T-helper 2 cell treated with Interferon-gamma antibody and Interleukin-4, amounts not matched to agents 5 μg/mL and 100 μg/mL, for 36 hours (primary cell): ENCODE results near the gene IDE.
"Not testable (repeated sequence)": the region's sequence is repeated elsewhere in the genome, so short reads cannot be mapped to it uniquely, and the experiment has no call there.

ENCODE experiments used
- DNase-seq: peaks from one replicate; pipeline ENCODE4 v3.0.0; 2021; ENCODE audit warnings: low spot score
- H3K27ac Mint-ChIP-seq: one replicate; pipeline ENCODE4 v1.8.0; 2021; ENCODE audit warnings: mild to moderate bottlenecking, mixed read lengths
- H3K27me3 Mint-ChIP-seq: one replicate; pipeline ENCODE4 v1.8.0; 2021; ENCODE audit warnings: low read depth, mixed read lengths
- H3K36me3 Mint-ChIP-seq: one replicate; pipeline ENCODE4 v1.8.0; 2021; ENCODE audit warnings: low read depth, mixed read lengths
- H3K4me1 Mint-ChIP-seq: one replicate; pipeline ENCODE4 v1.8.0; 2021; ENCODE audit warnings: low read depth, mixed read lengths
- H3K4me3 Mint-ChIP-seq: one replicate; pipeline ENCODE4 v1.8.0; 2022; ENCODE audit warnings: mild to moderate bottlenecking, moderate library complexity, mixed read lengths
- H3K9me3 Mint-ChIP-seq: one replicate; pipeline ENCODE4 v1.8.0; 2021; ENCODE audit warnings: mixed read lengths

Gene IDE

GRCh38 chr10:92573798-92574547, at the start of gene IDE:
Gene IDE (minus strand): TSS chr10:92574093. CDS start chr10:92574019, 74 bp downstream.
- peaks cover 22% of the 10 kb centered on the region for H3K4me1 Mint-ChIP-seq
- peaks cover 3% of the 10 kb centered on the region for H3K27me3 Mint-ChIP-seq
- H3K36me3 Mint-ChIP-seq, result peaks cover 9% of the 10 kb centered on the region
- H3K9me3 Mint-ChIP-seq, result no peaks in the 10 kb centered on the region
- peak; percentile 85 for DNase-seq
- peak within 1 kb of the TSS; percentile 88 for H3K4me3 Mint-ChIP-seq
- peak within 1 kb of the TSS; percentile 84 for H3K27ac Mint-ChIP-seq

DNA sequence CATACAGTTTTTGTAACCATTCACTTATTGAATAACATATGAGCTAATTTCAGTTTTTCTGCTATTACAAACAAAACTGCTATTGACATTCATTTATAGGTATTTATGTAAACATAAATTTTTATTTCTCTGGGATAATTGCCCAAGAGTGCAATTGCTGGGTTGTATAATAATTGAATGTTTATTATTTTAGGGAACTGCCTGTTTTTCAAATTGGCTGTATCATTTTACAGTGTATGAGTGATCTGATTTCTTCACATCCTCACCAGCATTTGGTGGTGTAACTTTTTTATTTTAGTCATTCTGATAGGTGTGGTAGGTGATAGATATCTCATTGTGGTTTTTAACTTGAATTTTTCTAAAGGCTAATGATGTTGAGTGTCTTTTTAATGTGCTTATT, 45.5 kb upstream of the IDE start:
- no peak for DNase-seq
- Mint-ChIP-seq H3K4me1 (peaks cover 14% of the 10 kb centered on the region), H3K4me3 (no peak overlapping the region), H3K36me3 (peaks cover 76% of the 10 kb centered on the region), H3K27me3 (no peaks in the 10 kb centered on the region), H3K27ac (no peak overlapping the region), H3K9me3 (peaks cover 13% of the 10 kb centered on the region)

DNA sequence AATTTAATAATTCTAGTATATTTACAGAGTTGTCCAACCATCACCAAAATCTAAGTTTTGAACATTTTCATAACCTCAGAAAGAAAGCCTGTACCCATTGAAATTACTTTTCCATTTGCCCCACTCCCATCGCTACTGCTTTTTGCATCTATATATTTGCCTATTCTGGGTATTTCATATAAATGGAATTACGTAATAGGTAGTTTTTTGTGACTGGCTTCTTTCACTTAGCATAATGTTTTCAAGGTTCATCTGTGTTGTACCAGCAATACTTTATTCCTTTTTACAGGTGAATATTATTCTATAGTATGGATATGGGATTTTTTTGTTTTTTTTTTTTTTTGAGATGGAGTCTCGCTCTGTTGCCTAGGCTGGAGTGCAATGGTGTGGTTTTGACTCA, 41.6 kb upstream of the IDE start:
- Mint-ChIP-seq H3K27me3 (no peaks in the 10 kb centered on the region), H3K36me3 (peaks cover 63% of the 10 kb centered on the region), H3K27ac (no peak overlapping the region), H3K9me3 (peaks cover 3% of the 10 kb centered on the region), H3K4me1 (peaks cover 20% of the 10 kb centered on the region), H3K4me3 (no peak overlapping the region)
- no peak for DNase-seq

GRCh38 chr10:92604841-92605240, 30.9 kb upstream of the IDE start:
- H3K27ac Mint-ChIP-seq, result peak overlapping the region; percentile 33
- H3K4me3 Mint-ChIP-seq, result no peak overlapping the region
- peaks cover 36% of the 10 kb centered on the region for H3K4me1 Mint-ChIP-seq
- peaks cover 51% of the 10 kb centered on the region for H3K36me3 Mint-ChIP-seq
- DNase-seq, result no peak
- no peaks in the 10 kb centered on the region for H3K9me3 Mint-ChIP-seq
- H3K27me3 Mint-ChIP-seq, result no peaks in the 10 kb centered on the region

DNA sequence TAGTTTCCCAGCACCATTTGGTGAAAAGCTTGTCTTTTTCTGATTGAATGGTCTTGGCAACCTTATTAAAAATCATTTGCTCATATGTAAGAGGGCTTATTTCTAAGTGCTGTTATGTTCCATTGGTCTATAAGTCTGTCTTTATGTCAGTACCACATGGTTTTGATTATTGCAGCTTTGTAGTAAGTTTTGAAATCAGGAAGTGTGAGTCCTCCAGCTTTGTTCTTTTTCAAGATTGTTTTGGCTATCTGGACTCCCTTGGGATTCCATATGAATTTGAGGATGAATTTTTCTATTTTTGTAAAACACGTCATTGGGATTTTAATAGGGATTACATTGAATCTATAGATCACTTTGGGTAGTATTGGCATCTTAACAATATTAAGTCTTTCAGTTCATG, 24.4 kb upstream of the IDE start:
- DNase-seq, result no peak
- Mint-ChIP-seq H3K4me3 (no peak overlapping the region), H3K27me3 (no peaks in the 10 kb centered on the region), H3K27ac (peak overlapping the region; percentile 29), H3K9me3 (no peaks in the 10 kb centered on the region), H3K36me3 (peaks cover 39% of the 10 kb centered on the region), H3K4me1 (peaks cover 43% of the 10 kb centered on the region)

DNA sequence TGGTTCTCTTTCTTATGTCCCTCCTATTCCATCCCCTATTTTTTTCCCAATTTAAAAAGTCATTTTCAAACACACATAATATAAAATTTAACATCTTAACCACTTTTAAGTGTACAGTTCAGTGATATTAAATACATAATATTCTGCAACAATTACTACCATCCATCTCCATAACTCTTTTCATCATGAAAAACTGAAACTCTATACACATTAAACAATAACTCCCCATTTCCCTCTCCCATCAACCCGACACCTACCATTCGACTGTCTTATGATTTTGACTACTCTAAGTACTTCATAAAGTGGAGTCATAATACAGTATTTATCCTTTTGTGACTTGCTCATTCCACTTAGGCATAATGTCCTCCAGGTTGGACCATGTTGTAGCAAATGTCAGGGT, 21.6 kb upstream of the IDE start:
- Mint-ChIP-seq H3K4me1 (peaks cover 42% of the 10 kb centered on the region), H3K9me3 (no peaks in the 10 kb centered on the region), H3K4me3 (peak overlapping the region; percentile 95), H3K36me3 (peaks cover 30% of the 10 kb centered on the region), H3K27ac (peak overlapping the region; percentile 41), H3K27me3 (no peaks in the 10 kb centered on the region)
- DNase-seq, result no peak

DNA sequence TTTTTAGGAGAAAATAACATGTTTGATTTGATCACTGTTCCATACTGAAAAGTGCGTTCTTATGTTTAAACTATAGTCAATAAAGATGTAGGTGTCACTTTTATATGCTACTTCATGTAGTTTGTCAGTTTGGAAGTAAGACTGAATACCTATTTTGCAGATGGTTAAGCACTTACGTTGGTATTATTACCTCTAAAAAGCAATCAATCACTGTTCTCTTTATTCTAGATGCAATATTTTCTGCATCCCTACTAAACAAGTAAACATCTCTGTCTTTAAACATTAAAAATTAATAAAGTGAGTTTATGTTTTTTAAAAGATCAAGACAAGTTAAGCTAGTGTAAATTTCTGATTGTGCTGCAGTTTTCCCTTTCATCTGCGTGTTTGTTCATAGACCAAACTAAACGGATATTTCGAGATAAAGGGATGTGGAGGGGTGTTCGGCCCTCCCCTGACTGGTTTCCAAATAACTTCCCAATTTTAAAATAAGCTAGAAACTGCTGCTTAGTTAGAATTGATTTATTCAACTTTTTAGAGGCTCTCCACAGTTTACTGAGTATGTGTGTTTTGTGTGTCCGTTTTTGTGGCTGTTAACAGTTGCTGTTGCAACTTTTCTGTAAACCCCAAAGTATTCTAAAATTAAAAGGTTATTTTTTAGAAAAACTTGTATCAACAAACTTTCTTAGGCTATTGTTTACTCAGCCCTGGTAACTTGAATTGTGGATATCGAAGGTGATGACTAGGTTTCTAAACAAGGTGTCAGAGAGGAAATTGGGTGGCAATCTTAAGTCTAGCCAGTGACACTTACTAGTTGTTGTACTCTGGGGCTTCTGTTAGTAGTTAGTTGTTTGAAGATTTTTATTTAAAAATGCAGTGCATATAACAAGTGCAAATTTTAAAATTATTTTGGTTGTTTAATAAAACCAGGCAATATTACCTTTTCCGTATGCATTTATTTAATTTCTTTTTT, 20.0 kb upstream of the IDE start:
- Mint-ChIP-seq H3K36me3 (peaks cover 30% of the 10 kb centered on the region), H3K4me1 (peaks cover 46% of the 10 kb centered on the region), H3K4me3 (peak overlapping the region; percentile 95), H3K9me3 (no peaks in the 10 kb centered on the region), H3K27me3 (no peaks in the 10 kb centered on the region), H3K27ac (peak overlapping the region; percentile 99)
- no peak for DNase-seq

DNA sequence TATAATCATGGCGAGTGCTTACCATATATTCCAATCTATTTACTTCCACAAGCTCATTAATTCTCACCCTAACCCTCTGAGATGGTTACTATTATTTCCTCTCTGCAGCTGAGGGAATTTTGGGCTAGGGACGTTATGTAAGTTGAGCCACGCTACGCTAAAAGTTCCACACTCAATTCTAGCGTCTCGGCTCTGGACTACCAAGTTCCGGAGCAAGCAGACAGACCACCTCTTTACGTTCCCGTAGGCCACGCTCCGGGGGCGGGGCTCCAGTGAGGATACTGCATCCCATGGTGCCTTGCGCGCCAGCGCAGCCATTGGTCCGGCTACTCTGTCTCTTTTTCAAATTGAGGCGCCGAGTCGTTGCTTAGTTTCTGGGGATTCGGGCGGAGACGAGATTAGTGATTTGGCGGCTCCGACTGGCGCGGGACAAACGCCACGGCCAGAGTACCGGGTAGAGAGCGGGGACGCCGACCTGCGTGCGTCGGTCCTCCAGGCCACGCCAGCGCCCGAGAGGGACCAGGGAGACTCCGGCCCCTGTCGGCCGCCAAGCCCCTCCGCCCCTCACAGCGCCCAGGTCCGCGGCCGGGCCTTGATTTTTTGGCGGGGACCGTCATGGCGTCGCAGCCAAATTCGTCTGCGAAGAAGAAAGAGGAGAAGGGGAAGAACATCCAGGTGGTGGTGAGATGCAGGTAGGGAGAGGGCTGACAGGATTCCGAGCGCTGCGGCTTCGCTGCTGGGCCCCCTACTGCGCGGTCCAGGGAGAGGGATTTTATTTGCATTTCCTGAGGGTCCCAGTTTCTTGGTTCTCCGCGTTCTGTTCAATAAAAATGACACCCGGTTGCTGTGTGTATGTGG, 19.1 kb upstream of the IDE start, which contains the start of gene KIF11:
KIF11 (plus strand) TSS at position 370 of the 858 bp plus-strand sequence; CDS start at position 616, 246 bp downstream.
- peak within 1 kb of the TSS; percentile 99 for H3K27ac Mint-ChIP-seq
- peak within 1 kb of the TSS; percentile 95 for H3K4me3 Mint-ChIP-seq
- H3K36me3 Mint-ChIP-seq, result peaks cover 23% of the 10 kb centered on the region
- H3K27me3 Mint-ChIP-seq, result no peaks in the 10 kb centered on the region
- peaks cover 39% of the 10 kb centered on the region for H3K4me1 Mint-ChIP-seq
- peak; percentile 98 for DNase-seq
- no peaks in the 10 kb centered on the region for H3K9me3 Mint-ChIP-seq

- Mint-ChIP-seq H3K27me3 (no peaks in the 10 kb centered on the region), H3K27ac (peak overlapping the region; percentile 99), H3K9me3 (no peaks in the 10 kb centered on the region), H3K36me3 (peaks cover 11% of the 10 kb centered on the region), H3K4me3 (peak overlapping the region; percentile 95), H3K4me1 (peaks cover 29% of the 10 kb centered on the region)
- DNase-seq, result peak; percentile 95
These were observed 17.7 kb upstream of the IDE start for GRCh38 chr10:92591550-92592022.

DNA sequence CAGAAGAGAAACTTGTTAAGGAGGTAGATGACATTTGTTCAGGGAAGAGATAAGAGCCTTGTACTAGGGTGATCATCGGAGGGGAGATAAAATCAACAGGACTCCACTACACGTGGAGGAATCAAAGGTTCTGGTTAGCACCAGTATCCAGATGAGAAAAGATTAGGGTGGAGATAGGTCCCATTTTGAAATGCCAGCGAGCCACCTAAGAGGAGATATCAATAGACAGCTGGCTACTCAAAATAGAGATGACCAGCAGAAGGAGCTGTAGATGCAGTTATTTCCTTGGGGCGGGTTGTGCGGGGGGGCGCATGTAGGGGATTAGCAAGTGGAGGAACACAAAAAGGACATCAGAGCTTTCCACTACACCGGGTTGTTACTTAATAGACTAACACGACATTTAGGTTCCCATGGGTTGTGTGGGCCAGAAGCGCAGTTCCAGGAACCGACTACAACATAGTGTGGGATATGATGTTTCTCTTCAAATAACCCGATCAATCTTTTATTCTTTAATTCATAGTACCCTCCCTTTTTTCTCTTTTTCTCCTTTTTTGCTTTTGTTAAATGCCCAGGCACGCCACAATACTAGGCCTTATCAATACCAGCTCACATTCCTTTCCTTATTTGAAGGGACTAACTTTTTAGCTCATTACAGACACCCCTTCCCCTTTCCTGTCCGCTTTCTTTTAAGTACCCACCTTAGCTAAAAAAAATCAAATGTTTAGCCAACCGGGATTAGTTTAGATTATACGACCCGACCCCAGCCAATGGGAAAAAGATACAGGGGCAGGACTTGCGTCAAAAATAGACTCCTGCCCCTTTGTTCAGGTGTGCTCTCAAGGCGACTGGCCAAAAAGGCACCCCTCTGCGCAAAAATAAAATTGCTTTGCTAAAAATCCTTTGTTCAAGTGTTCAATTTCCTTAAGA, 17.0 kb upstream of the IDE start:
- peak overlapping the region; percentile 99 for H3K27ac Mint-ChIP-seq
- peak; percentile 11 for DNase-seq
- peak overlapping the region; percentile 86 for H3K4me3 Mint-ChIP-seq
- H3K9me3 Mint-ChIP-seq, result no peaks in the 10 kb centered on the region
- H3K4me1 Mint-ChIP-seq, result peaks cover 23% of the 10 kb centered on the region
- no peaks in the 10 kb centered on the region for H3K27me3 Mint-ChIP-seq
- peaks cover 9% of the 10 kb centered on the region for H3K36me3 Mint-ChIP-seq

DNA sequence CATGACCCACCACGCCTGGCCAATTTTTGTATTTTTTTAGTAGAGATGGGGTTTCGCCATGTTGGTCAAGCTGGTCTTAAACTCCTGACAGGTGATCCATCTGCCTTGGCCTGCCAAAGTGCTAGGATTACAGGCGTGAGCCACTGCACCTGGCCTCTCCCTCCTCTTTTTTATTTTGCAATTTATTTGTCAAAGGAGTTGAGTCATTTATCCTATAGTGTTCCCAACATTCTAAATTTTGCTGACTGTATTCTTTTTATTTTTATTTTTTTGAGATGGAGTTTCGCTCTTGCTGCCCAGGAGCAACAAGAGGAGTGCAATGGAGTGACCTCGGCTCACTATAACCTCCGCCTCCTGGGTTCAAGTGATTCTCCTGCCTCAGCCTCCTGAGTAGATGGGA, 8.5 kb upstream of the IDE start:
- not testable (repeated sequence) for H3K9me3 Mint-ChIP-seq, H3K4me3 Mint-ChIP-seq, H3K27ac Mint-ChIP-seq, H3K4me1 Mint-ChIP-seq, H3K36me3 Mint-ChIP-seq, DNase-seq, H3K27me3 Mint-ChIP-seq

- Mint-ChIP-seq H3K27me3 (peaks cover 3% of the 10 kb centered on the region), H3K27ac (no peak overlapping the region), H3K9me3 (no peaks in the 10 kb centered on the region), H3K4me1 (peaks cover 22% of the 10 kb centered on the region), H3K4me3 (no peak overlapping the region), H3K36me3 (peaks cover 7% of the 10 kb centered on the region)
- DNase-seq, result no peak
These were observed 2.1 kb upstream of the IDE start for GRCh38 chr10:92575961-92576360.
